ENCODE data around the gene ABCB11.

Gene ABCB11

GRCh38 chr2:168995744-168996143 lies 35.4 kb downstream of the ABCB11 start:
- Histone ChIP-seq H2AFZ (ENCODE audit: low read length) (no peak overlapping the region), H3K9ac (ENCODE audit: low read length) (no peak overlapping the region), H3K27ac (ENCODE audit: low read length) (no peak overlapping the region), H3K4me3 (ENCODE audit: low read length) (no peak overlapping the region), H3K27me3 (replicated peaks; ENCODE audit: insufficient read depth, low read length) (no peaks in the 10 kb centered on the region), H3K9me3 (replicated peaks; ENCODE audit: insufficient read depth, low read length) (no peaks in the 10 kb centered on the region), H3K9me2 (replicated peaks; ENCODE audit: insufficient read depth, low read length) (no peaks in the 10 kb centered on the region), H3K79me2 (ENCODE audit: low read length) (no peaks in the 10 kb centered on the region), H4K20me1 (ENCODE audit: insufficient read depth, low read length) (no peaks in the 10 kb centered on the region), H3K4me1 (ENCODE audit: low read length) (no peaks in the 10 kb centered on the region), H3F3A (ENCODE audit: insufficient read depth, low read length) (no peaks in the 10 kb centered on the region), H3K4me2 (ENCODE audit: low read depth, low read length) (no peak overlapping the region), H3K36me3 (replicated peaks; ENCODE audit: insufficient read depth, low read length) (no peaks in the 10 kb centered on the region)
- TF ChIP-seq EZH2 (optimal IDR thresholded peaks at IDR 0.05; ENCODE audit: low read depth, low read length) (no peak), CTCF (IDR thresholded peaks at IDR 0.05; ENCODE audit: low read length) (no peak), EZH2phosphoT487 (IDR thresholded peaks at IDR 0.05; ENCODE audit: low read length) (no peak)
- no peak for DNase-seq

GRCh38 chr2:168993538-168993937 lies 37.6 kb downstream of the ABCB11 start:
- H3K4me1 ChIP-seq (ENCODE audit: low read length) = no peaks in the 10 kb centered on the region
- no peaks in the 10 kb centered on the region for H4K20me1 ChIP-seq (ENCODE audit: insufficient read depth, low read length)
- no peaks in the 10 kb centered on the region for H3K9me3 ChIP-seq (replicated peaks; ENCODE audit: insufficient read depth, low read length)
- no peak overlapping the region for H3K27ac ChIP-seq (ENCODE audit: low read length)
- H3K79me2 ChIP-seq (ENCODE audit: low read length) = no peaks in the 10 kb centered on the region
- H3K4me3 ChIP-seq (ENCODE audit: low read length) = no peak overlapping the region
- no peak for DNase-seq
- no peaks in the 10 kb centered on the region for H3F3A ChIP-seq (ENCODE audit: insufficient read depth, low read length)
- no peaks in the 10 kb centered on the region for H3K27me3 ChIP-seq (replicated peaks; ENCODE audit: insufficient read depth, low read length)
- TF ChIP-seq EZH2 (optimal IDR thresholded peaks at IDR 0.05; ENCODE audit: low read depth, low read length) = no peak
- H3K4me2 ChIP-seq (ENCODE audit: low read depth, low read length) = no peak overlapping the region
- H2AFZ ChIP-seq (ENCODE audit: low read length) = no peak overlapping the region
- no peak overlapping the region for H3K9ac ChIP-seq (ENCODE audit: low read length)
- no peaks in the 10 kb centered on the region for H3K9me2 ChIP-seq (replicated peaks; ENCODE audit: insufficient read depth, low read length)
- H3K36me3 ChIP-seq (replicated peaks; ENCODE audit: insufficient read depth, low read length) = no peaks in the 10 kb centered on the region

GRCh38 chr2:168992591-168993349 lies 38.4 kb downstream of the ABCB11 start:
- Histone ChIP-seq H3K79me2 (ENCODE audit: low read length) (no peaks in the 10 kb centered on the region), H3K27ac (ENCODE audit: low read length) (no peak overlapping the region), H3K27me3 (replicated peaks; ENCODE audit: insufficient read depth, low read length) (no peaks in the 10 kb centered on the region), H3K9me3 (replicated peaks; ENCODE audit: insufficient read depth, low read length) (no peaks in the 10 kb centered on the region), H3K4me2 (ENCODE audit: low read depth, low read length) (no peak overlapping the region), H3K9me2 (replicated peaks; ENCODE audit: insufficient read depth, low read length) (no peaks in the 10 kb centered on the region), H2AFZ (ENCODE audit: low read length) (no peak overlapping the region), H3K36me3 (replicated peaks; ENCODE audit: insufficient read depth, low read length) (no peaks in the 10 kb centered on the region), H3F3A (ENCODE audit: insufficient read depth, low read length) (no peaks in the 10 kb centered on the region), H3K4me1 (ENCODE audit: low read length) (no peaks in the 10 kb centered on the region), H3K9ac (ENCODE audit: low read length) (no peak overlapping the region), H3K4me3 (ENCODE audit: low read length) (no peak overlapping the region), H4K20me1 (ENCODE audit: insufficient read depth, low read length) (no peaks in the 10 kb centered on the region)
- no peak for DNase-seq
- TF ChIP-seq EZH2 (optimal IDR thresholded peaks at IDR 0.05; ENCODE audit: low read depth, low read length) (no peak), CTCF (IDR thresholded peaks at IDR 0.05; ENCODE audit: low read length) (no peak), EZH2phosphoT487 (IDR thresholded peaks at IDR 0.05; ENCODE audit: low read length) (no peak)

GRCh38 chr2:168992026-168992425 lies 39.1 kb downstream of the ABCB11 start:
- H2AFZ ChIP-seq (ENCODE audit: low read length) = no peak overlapping the region

More at GRCh38 chr2:168992026-168992425, 39.1 kb downstream of the ABCB11 start:
- Histone ChIP-seq H4K20me1 (ENCODE audit: insufficient read depth, low read length) (no peaks in the 10 kb centered on the region), H3K4me3 (ENCODE audit: low read length) (no peak overlapping the region), H3K4me1 (ENCODE audit: low read length) (no peaks in the 10 kb centered on the region), H3K27ac (ENCODE audit: low read length) (no peak overlapping the region), H3F3A (ENCODE audit: insufficient read depth, low read length) (no peaks in the 10 kb centered on the region), H3K27me3 (replicated peaks; ENCODE audit: insufficient read depth, low read length) (no peaks in the 10 kb centered on the region), H3K9me2 (replicated peaks; ENCODE audit: insufficient read depth, low read length) (no peaks in the 10 kb centered on the region), H3K36me3 (replicated peaks; ENCODE audit: insufficient read depth, low read length) (no peaks in the 10 kb centered on the region), H3K9me3 (replicated peaks; ENCODE audit: insufficient read depth, low read length) (no peaks in the 10 kb centered on the region), H3K79me2 (ENCODE audit: low read length) (no peaks in the 10 kb centered on the region), H3K9ac (ENCODE audit: low read length) (no peak overlapping the region), H3K4me2 (ENCODE audit: low read depth, low read length) (no peak overlapping the region)
- DNase-seq = no peak
- TF ChIP-seq CTCF (IDR thresholded peaks at IDR 0.05; ENCODE audit: low read length) = no peak
- TF ChIP-seq EZH2 (optimal IDR thresholded peaks at IDR 0.05; ENCODE audit: low read depth, low read length) = no peak
- TF ChIP-seq EZH2phosphoT487 (IDR thresholded peaks at IDR 0.05; ENCODE audit: low read length) = no peak
